H1 (cell line): Measurements from ENCODE around the gene FARSB. TPM values are rescaled to one million over a fixed set of nuclear protein-coding genes. Genes with fewer than 3 reads are reported as not detected.

ENCODE experiments used
- CTCF ChIA-PET: fragments of 300-600 bp; sonication (Branson Sonifier 250); formaldehyde crosslinking; loops from one replicate; lab custom pipeline; 2021; ENCODE audit not compliant: partially characterized antibody; lab: Charles Lee
- POLR2A ChIA-PET: fragments of 300-600 bp; sonication (Branson Sonifier 250); formaldehyde crosslinking; loops from one replicate; lab custom pipeline; 2021; ENCODE audit warnings: inconsistent platforms; ENCODE audit not compliant: partially characterized antibody; lab: Charles Lee
- DNase-seq, 2 experiments: peaks; one replicate each; pipeline versions ENCODE4 v3.0.0 to v3.0.0-alpha.2; 2010 to 2022; ENCODE audit warnings: low spot score in 2 of 2, low read depth in 1 of 2, mixed read lengths in 1 of 2
- FAIRE-seq: peaks from 2 replicates; lab custom pipeline; 2011; peaks lifted over from hg19 to GRCh38; lab: Jason Lieb, UNC
- H2AFZ ChIP-seq: 2 replicates; pipeline ENCODE4 v1.8.1; 2012; ENCODE audit warnings: low read length, inconsistent platforms
- H2AK5ac ChIP-seq: 2 replicates; pipeline ENCODE4 v1.6.1; 2013; ENCODE audit warnings: low read depth, low read length
- H2BK120ac ChIP-seq: replicated peaks from 2 replicates; pipeline ENCODE3; 2013; ENCODE audit warnings: low read depth, low read length, inconsistent platforms
- H2BK12ac ChIP-seq: 2 replicates; pipeline ENCODE4 v1.6.1; 2013; ENCODE audit warnings: low read depth, low read length
- H2BK15ac ChIP-seq: 2 replicates; pipeline ENCODE4 v1.6.1; 2013; ENCODE audit warnings: low read length
- H2BK20ac ChIP-seq: 2 replicates; pipeline ENCODE4 v1.6.1; 2013; ENCODE audit warnings: low read length
- H2BK5ac ChIP-seq: 2 replicates; pipeline ENCODE4 v1.6.1; 2013; ENCODE audit warnings: low read depth, low read length
- H3K14ac ChIP-seq: 2 replicates; pipeline ENCODE4 v1.6.1; 2013; ENCODE audit warnings: inconsistent platforms; ENCODE audit not compliant: insufficient read length
- H3K18ac ChIP-seq: 2 replicates; pipeline ENCODE4 v1.6.1; 2013; ENCODE audit warnings: low read length; ENCODE audit errors: extremely low read depth
- H3K23ac ChIP-seq: 2 replicates; pipeline ENCODE4 v1.6.1; 2013; ENCODE audit warnings: inconsistent platforms; ENCODE audit not compliant: insufficient read length
- H3K23me2 ChIP-seq: 2 replicates; pipeline ENCODE4 v1.6.1; 2013; ENCODE audit warnings: low read depth, low read length
- H3K27ac ChIP-seq: 2 replicates; pipeline ENCODE4 v1.6.1; 2011; ENCODE audit warnings: low read depth, low read length, inconsistent platforms
- H3K27me3 ChIP-seq, 4 experiments: replicated peaks in 1 of 4; 1 replicate in 1 of 4; 2 replicates in 3 of 4; pipeline versions ENCODE4 v1.6.1 to v1.8.1; 2011 to 2013; ENCODE audit warnings: low read length in 3 of 4, mild to moderate bottlenecking in 3 of 4, inconsistent platforms in 2 of 4, mixed read lengths in 2 of 4, moderate library complexity in 1 of 4; ENCODE audit not compliant: control insufficient read depth in 3 of 4, insufficient read depth in 3 of 4; ENCODE audit errors: extremely low read depth in 1 of 4
- H3K36me3 ChIP-seq, 4 experiments: 2 replicates each; pipeline versions ENCODE4 v1.6.1 to v1.8.1; 2011 to 2013; ENCODE audit warnings: mild to moderate bottlenecking in 4 of 4, low read length in 3 of 4, moderate library complexity in 2 of 4, control low read depth in 1 of 4, inconsistent platforms in 1 of 4; ENCODE audit not compliant: insufficient read depth in 4 of 4, control insufficient read depth in 2 of 4
- H3K4ac ChIP-seq: replicated peaks from 2 replicates; pipeline ENCODE3; 2013; ENCODE audit warnings: low read length, low read depth, mixed read lengths, inconsistent platforms; ENCODE audit not compliant: insufficient read length
- H3K4me1 ChIP-seq, 4 experiments: replicated peaks in 1 of 4; 1 replicate in 1 of 4; 2 replicates in 3 of 4; pipeline versions ENCODE4 v1.6.1 to v1.8.1; 2011 to 2013; ENCODE audit warnings: low read length in 3 of 4, inconsistent platforms in 2 of 4, mixed read lengths in 1 of 4; ENCODE audit not compliant: insufficient read depth in 4 of 4, control insufficient read depth in 3 of 4
- H3K4me2 ChIP-seq, 2 experiments: 2 replicates each; pipeline versions ENCODE4 v1.6.1 to v1.8.1; 2011 to 2013; ENCODE audit warnings: low read depth in 2 of 2, low read length in 2 of 2, control low read depth in 1 of 2, inconsistent platforms in 1 of 2, mild to moderate bottlenecking in 1 of 2; ENCODE audit not compliant: insufficient read depth in 1 of 2
- H3K4me3 ChIP-seq, 4 experiments: fragments of 200-600, 300-600 bp in 1 of 4; sonication (generic), shearing (Covaris generic), sonication (Bioruptor Twin) in 1 of 4; 2 replicates each; pipeline versions ENCODE4 v1.5.1 to v1.8.1; 2011 to 2016; ENCODE audit warnings: low read length in 4 of 4, low read depth in 3 of 4, control low read depth in 2 of 4, inconsistent platforms in 2 of 4, mild to moderate bottlenecking in 2 of 4, mixed read lengths in 1 of 4, moderate library complexity in 1 of 4; ENCODE audit not compliant: insufficient read depth in 2 of 4; ENCODE audit errors: extremely low read depth in 1 of 4
- H3K56ac ChIP-seq: replicated peaks from 2 replicates; pipeline ENCODE3; 2013; ENCODE audit warnings: low read depth, mild to moderate bottlenecking, mixed read lengths, low read length, inconsistent platforms; ENCODE audit not compliant: insufficient read length
- H3K79me1 ChIP-seq: 2 replicates; pipeline ENCODE4 v1.6.1; 2013; ENCODE audit warnings: low read depth, low read length, control low read depth
- H3K79me2 ChIP-seq, 2 experiments: 2 replicates each; pipeline versions ENCODE4 v1.6.1 to v1.8.1; 2012 to 2013; ENCODE audit warnings: low read length in 2 of 2, mild to moderate bottlenecking in 2 of 2, inconsistent platforms in 1 of 2; ENCODE audit not compliant: insufficient read depth in 2 of 2, control insufficient read depth in 1 of 2
- H3K9ac ChIP-seq, 4 experiments: replicated peaks in 1 of 4; 1 replicate in 1 of 4; 2 replicates in 3 of 4; pipeline versions ENCODE4 v1.6.1 to v1.8.1; 2011 to 2013; ENCODE audit warnings: low read depth in 3 of 4, low read length in 3 of 4, control low read depth in 2 of 4, mild to moderate bottlenecking in 2 of 4, moderate library complexity in 2 of 4, inconsistent platforms in 1 of 4; ENCODE audit errors: extremely low read depth in 1 of 4
- H3K9me3 ChIP-seq, 2 experiments: 2 replicates each; pipeline versions ENCODE4 v1.6.1 to v1.8.1; 2012 to 2013; ENCODE audit warnings: mild to moderate bottlenecking in 2 of 2, moderate library complexity in 2 of 2, control low read depth in 1 of 2, inconsistent platforms in 1 of 2, low read depth in 1 of 2, low read length in 1 of 2, mixed read lengths in 1 of 2; ENCODE audit not compliant: insufficient read depth in 2 of 2
- H4K20me1 ChIP-seq, 2 experiments: replicated peaks in 1 of 2; 2 replicates each; pipeline versions ENCODE3 to v1.8.1; 2011 to 2013; ENCODE audit warnings: inconsistent platforms in 2 of 2, low read length in 2 of 2, mild to moderate bottlenecking in 1 of 2; ENCODE audit not compliant: insufficient read depth in 2 of 2, control insufficient read depth in 1 of 2
- H4K5ac ChIP-seq: 2 replicates; pipeline ENCODE4 v1.6.1; 2013; ENCODE audit warnings: low read length, low read depth, mixed read lengths, inconsistent platforms; ENCODE audit not compliant: insufficient read length
- H4K8ac ChIP-seq: 2 replicates; pipeline ENCODE4 v1.8.0; 2013; ENCODE audit warnings: mild to moderate bottlenecking, moderate library complexity, low read length, inconsistent platforms; ENCODE audit not compliant: insufficient read depth; ENCODE audit errors: extremely low read depth
- H4K91ac ChIP-seq: replicated peaks from 2 replicates; pipeline ENCODE3; 2013; ENCODE audit warnings: low read length, mixed read lengths, inconsistent platforms; ENCODE audit not compliant: insufficient read length
- CTBP2 ChIP-seq: IDR thresholded peaks from 2 replicates; pipeline ENCODE4 v1.7.0; 2011; ENCODE audit warnings: borderline replicate concordance, mild to moderate bottlenecking, moderate library complexity, mixed read lengths, low read length; ENCODE audit not compliant: insufficient read depth, insufficient read length
- WGBS, 2 experiments: shearing (Covaris generic) in 1 of 2; methylation state at CpG; one replicate each; pipeline versions ENCODE4 v1.1.6 to v1.1.7; 2013 to 2015; ENCODE audit warnings: low lambda C conversion rate in 2 of 2, mixed read lengths in 2 of 2, inconsistent platforms in 1 of 2, low coverage in 1 of 2, missing lambda C conversion rate in 1 of 2; ENCODE audit not compliant: insufficient replicate concordance in 2 of 2, insufficient coverage in 1 of 2, insufficient read length in 1 of 2; ENCODE audit errors: extremely low coverage in 1 of 2, missing lambda C conversion rate in 1 of 2; 5-methylcytosine and 5-hydroxymethylcytosine counted together
- polyA plus RNA-seq, 7 experiments: library from polyadenylated mRNA; depleted of rRNA in 3 of 7; stranded (reverse) in 5 of 7; unstranded in 2 of 7; fragments of >200 nt in 5 of 7; fragments of 200-250 nt in 2 of 7; gene quantifications; 1 replicate in 5 of 7; 2 replicates in 1 of 7; 4 replicates in 1 of 7; pipeline versions ENCODE4 v1.2.1 to v1.2.3, GENCODE V29; 2011 to 2013; ENCODE audit warnings: missing spikeins in 2 of 7, mixed read lengths in 2 of 7
- total RNA-seq: library from RNA; stranded (reverse); fragmentation: NEBNext Ultra II Directional; extraction: Animal tissue kit (Norgen Biotek cat#: 25700); gene quantifications from 2 replicates; pipeline ENCODE4 v1.2.1, GENCODE V29; 2021

FARSB gene
- total and polyA plus RNA-seq, 2 of the 8 experiments (the other 6 are each of a cell fraction or from before 2014, with no cell fraction given), result 21.0 to 37.9 TPM

DNA sequence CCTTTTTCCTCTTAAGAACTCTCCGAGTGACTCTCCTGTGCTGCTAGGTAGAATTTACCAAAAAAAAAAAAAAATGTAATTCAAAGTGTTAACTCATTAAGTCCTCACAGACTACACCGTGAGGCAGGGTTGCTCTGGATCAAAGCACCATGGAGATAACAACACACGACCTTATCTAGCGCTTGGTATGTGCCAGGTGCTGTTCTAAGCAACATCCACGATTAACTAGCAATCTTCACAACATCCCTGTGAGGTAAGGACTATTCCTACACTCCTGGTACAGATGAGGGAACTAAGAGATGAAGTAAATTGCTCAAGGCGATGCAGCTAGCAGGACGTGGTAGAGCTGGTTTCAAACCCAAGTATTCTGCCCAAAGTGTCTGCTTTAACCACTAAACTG, 17.4 kb upstream of the FARSB start:
- H4K5ac ChIP-seq, result no peak overlapping the region
- no peaks in the 10 kb centered on the region for H3K79me2 ChIP-seq
- H3K4me3 ChIP-seq, result no peak overlapping the region
- no peak overlapping the region for H2BK15ac ChIP-seq
- H2AFZ ChIP-seq, result no peak overlapping the region
- peaks cover 0 to 23% (median 11%) of the 10 kb centered on the region in 4 experiments; a peak in 6 of 7 replicates for H3K27me3 ChIP-seq
- ChIA-PET POLR2A (no interaction called here), CTCF (interaction anchor here (0.7 to 2.5 kb wide), 5 partner anchors 10 to 250 kb away, joined by 3 to 10 read pairs (median 4); no protein-coding TSS in a partner anchor)
- no peak overlapping the region for H3K27ac ChIP-seq
- no peak overlapping the region for H4K91ac ChIP-seq
- H2BK5ac ChIP-seq, result no peak overlapping the region
- TF ChIP-seq CTBP2, result no peak
- no peak overlapping the region for H3K23ac ChIP-seq
- H3K9me3 ChIP-seq, result no peaks in the 10 kb centered on the region
- H4K20me1 ChIP-seq, result no peaks in the 10 kb centered on the region
- FAIRE-seq (no peak), DNase-seq (no peak)
- no peaks in the 10 kb centered on the region for H3K36me3 ChIP-seq
- H3K4me2 ChIP-seq, result no peak overlapping the region
- no peak overlapping the region for H2BK20ac ChIP-seq
- H3K56ac ChIP-seq, result no peak overlapping the region
- no peak overlapping the region for H3K18ac ChIP-seq
- H2BK12ac ChIP-seq, result no peak overlapping the region
- no peak overlapping the region for H3K14ac ChIP-seq
- H3K23me2 ChIP-seq, result peaks cover 10% of the 10 kb centered on the region; the same call in 1 of the 2 replicates
- no peak overlapping the region for H2BK120ac ChIP-seq
- no peak overlapping the region for H4K8ac ChIP-seq
- H3K4me1 ChIP-seq, result peaks cover 0 to 3% (median 0%) of the 10 kb centered on the region in 4 experiments; a peak in 2 of 7 replicates
- H2AK5ac ChIP-seq, result no peak overlapping the region
- WGBS, 2 experiments, result 93% methylated on average over 5 of the region's 7 CpGs; no CpG with 5 or more reads in 1 of the 2 experiments
- no peaks in the 10 kb centered on the region for H3K79me1 ChIP-seq
- no peak overlapping the region for H3K9ac ChIP-seq
- H3K4ac ChIP-seq, result no peak overlapping the region
